PC-9 (cell line): Measurements from ENCODE around the gene SERTAD2. TPM values are rescaled to one million over a fixed set of nuclear protein-coding genes. Genes with fewer than 3 reads are reported as not detected.

ENCODE experiments used
- BruUV-seq: library from RNA; stranded (reverse); fragments of 400-500 nt; replicated peaks from 2 replicates; lab custom pipeline; 2021; lab: Mats Ljungman, UMichigan
- CTCF ChIA-PET: fragments of 300-600 bp; sonication (Branson Sonifier 250); formaldehyde crosslinking; loops from one replicate; lab custom pipeline; 2022; ENCODE audit warnings: antibody characterized with exemption; lab: Charles Lee
- POLR2A ChIA-PET: fragments of 300-600 bp; sonication (Branson Sonifier 250); formaldehyde crosslinking; loops from one replicate; lab custom pipeline; 2022; ENCODE audit warnings: antibody characterized with exemption; ENCODE audit not compliant: unreplicated experiment; lab: Charles Lee
- DNase-seq, 2 experiments: peaks; one replicate each; pipeline versions ENCODE4 v3.0.0 to v3.0.0-alpha.2; 2015 to 2022; ENCODE audit warnings: mixed read lengths in 1 of 2
- H2AFZ ChIP-seq: fragments of 200-600 bp; sonication (generic); 2 replicates; pipeline ENCODE4 v1.8.1; 2017; ENCODE audit warnings: antibody characterized with exemption
- H3F3A ChIP-seq: fragments of 200-600 bp; sonication (generic); 2 replicates; pipeline ENCODE4 v1.8.1; 2017; ENCODE audit warnings: antibody characterized with exemption, mild to moderate bottlenecking, low read depth; ENCODE audit not compliant: insufficient read depth
- H3K27ac ChIP-seq: fragments of 200-600 bp; sonication (generic); 2 replicates; pipeline ENCODE4 v1.6.1; 2016; ENCODE audit warnings: mixed run types
- H3K27me3 ChIP-seq: fragments of 200-600 bp; sonication (generic); 2 replicates; pipeline ENCODE4 v1.6.1; 2016; ENCODE audit warnings: low read depth, mixed run types; ENCODE audit not compliant: insufficient read depth
- H3K36me3 ChIP-seq: fragments of 200-600 bp; sonication (generic); 2 replicates; pipeline ENCODE4 v1.6.1; 2016; ENCODE audit warnings: low read depth, mixed run types
- H3K4me1 ChIP-seq: fragments of 200-600 bp; sonication (generic); replicated peaks from 2 replicates; pipeline ENCODE4 v1.6.1; 2016; ENCODE audit warnings: mixed run types; ENCODE audit not compliant: insufficient read depth
- H3K4me2 ChIP-seq: fragments of 200-600 bp; sonication (generic); 2 replicates; pipeline ENCODE4 v1.6.1; 2017; ENCODE audit warnings: mixed run types
- H3K4me3 ChIP-seq: fragments of 200-600 bp; sonication (generic); 2 replicates; pipeline ENCODE4 v1.6.1; 2016; ENCODE audit warnings: mixed run types
- H3K79me2 ChIP-seq: fragments of 200-600 bp; sonication (generic); 2 replicates; pipeline ENCODE4 v1.6.1; 2017; ENCODE audit warnings: low read depth, mixed run types
- H3K9me2 ChIP-seq: fragments of 200-600 bp; sonication (generic); 2 replicates; pipeline ENCODE4 v1.8.1; 2017; ENCODE audit warnings: mild to moderate bottlenecking; ENCODE audit not compliant: insufficient read depth
- H3K9me3 ChIP-seq: fragments of 200-600 bp; sonication (generic); 2 replicates; pipeline ENCODE4 v1.8.1; 2016; ENCODE audit warnings: low read depth; ENCODE audit not compliant: insufficient read depth
- H4K20me1 ChIP-seq: fragments of 200-600 bp; sonication (generic); 2 replicates; pipeline ENCODE4 v1.8.1; 2017; ENCODE audit not compliant: insufficient read depth
- EZH2 ChIP-seq: fragments of 200-600 bp; sonication (generic); IDR thresholded peaks from 2 replicates; pipeline ENCODE4 v1.8.0; 2017; ENCODE audit warnings: antibody characterized with exemption, low read depth
- intact Hi-C: fragments of 100-400 bp; cut with micrococcal nuclease; formaldehyde crosslinking; loops from one replicate; pipeline ENCODE4 v1.10.0; 2022; ENCODE audit not compliant: unreplicated experiment
- total RNA-seq: library from RNA; stranded (reverse); gene quantifications from 2 replicates; pipeline ENCODE4 v1.2.3, GENCODE V29; 2021
- TF ChIP-seq, protein P1 (sequence below): fragments of 200-600 bp; sonication (generic); conservative IDR thresholded peaks from 2 replicates; pipeline ENCODE4 v1.6.1; 2017; ENCODE audit warnings: mixed run types, antibody characterized with exemption, mild to moderate bottlenecking, moderate library complexity

Gene SERTAD2
- total RNA-seq, 1 experiment from 2014 or later = 31.4 TPM

DNA sequence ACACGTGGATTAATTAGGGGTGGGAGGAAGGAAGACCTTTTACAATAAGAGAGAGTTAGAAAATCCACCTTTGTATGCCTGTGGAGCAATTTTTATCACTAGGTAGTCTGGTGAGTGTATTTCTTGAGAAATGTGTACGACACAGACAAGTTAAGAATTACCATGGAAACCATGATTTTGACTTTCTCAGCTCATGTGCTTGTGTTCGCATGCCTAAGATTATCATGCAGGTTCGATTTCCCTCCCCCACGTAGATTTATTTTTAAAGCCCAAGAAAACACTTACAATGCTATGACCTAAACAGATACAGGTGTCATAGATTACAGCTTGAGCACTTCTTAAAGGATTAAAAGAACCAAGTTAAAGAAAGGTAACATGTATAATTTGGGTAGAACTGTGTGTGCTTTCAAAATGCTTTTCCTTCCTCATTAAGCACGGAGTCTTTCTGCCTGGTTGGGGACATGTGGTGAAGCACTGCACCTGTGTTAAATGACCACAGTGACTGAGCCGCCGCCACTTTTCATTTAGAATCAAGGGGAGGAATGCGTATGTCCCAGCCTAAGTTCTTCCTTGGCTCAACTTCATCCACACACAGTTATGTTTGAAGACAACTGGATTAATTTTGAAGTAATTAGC is 16.6 kb downstream of the SERTAD2 start:
- ChIA-PET POLR2A (interaction anchor here (0.6 kb wide), 1 partner anchor 19 kb away, joined by 3 read pairs; no protein-coding TSS in a partner anchor), CTCF (interaction anchor here (0.5 kb wide), 1 partner anchor 227 kb away, joined by 5 read pairs; no protein-coding TSS in a partner anchor)
- no peak for TF ChIP-seq EZH2
- TF ChIP-seq, protein P1, sequence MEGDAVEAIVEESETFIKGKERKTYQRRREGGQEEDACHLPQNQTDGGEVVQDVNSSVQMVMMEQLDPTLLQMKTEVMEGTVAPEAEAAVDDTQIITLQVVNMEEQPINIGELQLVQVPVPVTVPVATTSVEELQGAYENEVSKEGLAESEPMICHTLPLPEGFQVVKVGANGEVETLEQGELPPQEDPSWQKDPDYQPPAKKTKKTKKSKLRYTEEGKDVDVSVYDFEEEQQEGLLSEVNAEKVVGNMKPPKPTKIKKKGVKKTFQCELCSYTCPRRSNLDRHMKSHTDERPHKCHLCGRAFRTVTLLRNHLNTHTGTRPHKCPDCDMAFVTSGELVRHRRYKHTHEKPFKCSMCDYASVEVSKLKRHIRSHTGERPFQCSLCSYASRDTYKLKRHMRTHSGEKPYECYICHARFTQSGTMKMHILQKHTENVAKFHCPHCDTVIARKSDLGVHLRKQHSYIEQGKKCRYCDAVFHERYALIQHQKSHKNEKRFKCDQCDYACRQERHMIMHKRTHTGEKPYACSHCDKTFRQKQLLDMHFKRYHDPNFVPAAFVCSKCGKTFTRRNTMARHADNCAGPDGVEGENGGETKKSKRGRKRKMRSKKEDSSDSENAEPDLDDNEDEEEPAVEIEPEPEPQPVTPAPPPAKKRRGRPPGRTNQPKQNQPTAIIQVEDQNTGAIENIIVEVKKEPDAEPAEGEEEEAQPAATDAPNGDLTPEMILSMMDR = no peak
- Histone ChIP-seq H3K27me3 (no peaks in the 10 kb centered on the region), H3K9me3 (no peaks in the 10 kb centered on the region), H3F3A (peaks cover 11% of the 10 kb centered on the region), H3K4me3 (no peak overlapping the region), H3K4me1 (peaks cover 24% of the 10 kb centered on the region), H2AFZ (no peak overlapping the region), H3K4me2 (no peak overlapping the region), H3K79me2 (peaks cover 87% of the 10 kb centered on the region), H3K36me3 (peaks cover 18% of the 10 kb centered on the region; the same call in 1 of the 2 replicates), H4K20me1 (peaks cover 14% of the 10 kb centered on the region; the same call in 1 of the 2 replicates), H3K9me2 (no peaks in the 10 kb centered on the region), H3K27ac (0 out of 2 replicates have a peak overlapping the region, but pooled peaks have one; percentile 20)
- DNase-seq = no peak
- intact Hi-C loops = no loop called here
- BruUV-seq = no TSS peak

DNA sequence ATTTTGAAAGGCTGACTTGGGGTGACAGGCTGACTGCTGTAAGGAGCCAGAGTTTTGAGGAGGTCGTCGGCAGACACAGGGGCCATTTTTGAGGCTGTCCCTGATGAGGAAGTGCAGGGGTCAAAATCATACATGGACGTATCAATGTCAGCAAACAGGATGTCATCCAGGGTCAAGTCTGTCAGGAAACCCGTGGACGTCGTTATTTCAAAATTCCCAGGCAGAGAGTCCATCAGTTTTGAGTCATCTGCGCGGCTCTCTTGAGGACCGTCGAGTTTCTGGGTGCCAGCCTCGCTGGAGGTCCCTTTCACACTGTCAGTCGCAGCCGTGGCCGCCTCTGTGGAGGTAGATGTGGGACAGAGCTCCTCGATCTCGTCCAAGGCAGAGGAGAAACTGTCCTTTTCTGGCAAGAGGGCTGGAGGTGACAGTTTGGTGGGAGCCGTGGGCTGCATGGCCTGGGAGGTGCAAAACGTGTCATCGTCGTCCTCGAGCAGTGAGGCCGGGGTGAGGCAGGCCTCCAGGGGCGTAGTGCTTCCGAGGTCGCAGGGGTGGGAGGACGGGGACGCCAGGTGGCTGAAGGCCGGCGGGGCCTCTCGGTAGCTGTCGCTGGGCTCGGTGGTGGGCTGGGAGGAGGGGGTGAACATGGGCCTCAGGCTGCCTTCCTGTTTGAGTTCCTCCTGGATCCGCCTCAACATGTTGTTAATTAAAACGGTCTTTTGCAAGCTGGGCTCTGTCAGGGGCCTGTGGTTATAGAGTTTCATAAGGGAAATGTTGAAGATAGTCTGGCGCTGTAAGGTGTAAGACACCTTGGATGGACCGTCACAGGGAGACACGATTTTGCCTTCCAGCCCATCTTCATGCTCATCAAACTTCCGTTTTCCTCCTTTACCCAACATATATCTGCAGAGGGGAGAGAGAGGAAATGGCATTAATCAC is 17.5 kb downstream of the SERTAD2 start:
- Histone ChIP-seq H3K27me3 (no peaks in the 10 kb centered on the region), H2AFZ (no peak overlapping the region), H3K9me3 (no peaks in the 10 kb centered on the region), H3K4me3 (no peak overlapping the region), H3K27ac (no peak overlapping the region), H3K9me2 (no peaks in the 10 kb centered on the region), H3K36me3 (peaks cover 18% of the 10 kb centered on the region; the same call in 1 of the 2 replicates), H3K4me2 (no peak overlapping the region), H3K4me1 (peaks cover 21% of the 10 kb centered on the region; the same call in 1 of the 2 replicates), H4K20me1 (peaks cover 18% of the 10 kb centered on the region; the same call in 1 of the 2 replicates), H3K79me2 (peaks cover 79% of the 10 kb centered on the region), H3F3A (peaks cover 11% of the 10 kb centered on the region)
- TF ChIP-seq, protein P1 = no peak
- no peak for TF ChIP-seq EZH2
- DNase-seq = no peak
- ChIA-PET CTCF (interaction anchor here (0.5 kb wide), 1 partner anchor 228 kb away, joined by 5 read pairs; no protein-coding TSS in a partner anchor), POLR2A (interaction anchor here (0.6 kb wide), 1 partner anchor 18 kb away, joined by 3 read pairs; no protein-coding TSS in a partner anchor)
- BruUV-seq = no TSS peak
- intact Hi-C loops = no loop called here
